Measurements from ENCODE around the gene RPTOR.

DNA sequence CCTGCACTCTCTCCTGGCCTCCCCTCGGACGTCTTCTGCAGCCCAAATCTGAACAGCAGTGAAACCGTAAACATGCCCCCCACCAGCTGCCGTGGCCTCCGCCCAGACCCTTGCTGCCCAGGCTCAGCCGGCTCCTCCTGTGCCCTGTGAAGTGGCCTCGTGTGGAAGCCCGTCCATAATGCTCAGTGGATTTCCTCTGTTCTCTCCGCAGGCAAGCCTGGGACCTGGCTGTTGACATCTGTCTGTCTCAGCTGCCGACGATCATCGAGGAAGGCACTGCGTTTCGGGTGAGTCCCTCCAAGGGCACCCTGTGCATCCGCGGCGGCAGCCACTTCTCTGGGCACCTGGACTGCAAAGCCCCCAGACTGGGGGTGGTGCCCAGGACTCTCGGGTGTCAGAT, 293.1 kb downstream of the RPTOR start:
- TF ChIP-seq ZFP30 (CRISPR knock-in tag; IDR thresholded peaks at IDR 0.05) = no peak
- TF ChIP-seq, protein P1, sequence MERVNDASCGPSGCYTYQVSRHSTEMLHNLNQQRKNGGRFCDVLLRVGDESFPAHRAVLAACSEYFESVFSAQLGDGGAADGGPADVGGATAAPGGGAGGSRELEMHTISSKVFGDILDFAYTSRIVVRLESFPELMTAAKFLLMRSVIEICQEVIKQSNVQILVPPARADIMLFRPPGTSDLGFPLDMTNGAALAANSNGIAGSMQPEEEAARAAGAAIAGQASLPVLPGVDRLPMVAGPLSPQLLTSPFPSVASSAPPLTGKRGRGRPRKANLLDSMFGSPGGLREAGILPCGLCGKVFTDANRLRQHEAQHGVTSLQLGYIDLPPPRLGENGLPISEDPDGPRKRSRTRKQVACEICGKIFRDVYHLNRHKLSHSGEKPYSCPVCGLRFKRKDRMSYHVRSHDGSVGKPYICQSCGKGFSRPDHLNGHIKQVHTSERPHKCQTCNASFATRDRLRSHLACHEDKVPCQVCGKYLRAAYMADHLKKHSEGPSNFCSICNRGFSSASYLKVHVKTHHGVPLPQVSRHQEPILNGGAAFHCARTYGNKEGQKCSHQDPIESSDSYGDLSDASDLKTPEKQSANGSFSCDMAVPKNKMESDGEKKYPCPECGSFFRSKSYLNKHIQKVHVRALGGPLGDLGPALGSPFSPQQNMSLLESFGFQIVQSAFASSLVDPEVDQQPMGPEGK (CRISPR knock-in tag; IDR thresholded peaks at IDR 0.05; ENCODE audit: borderline replicate concordance) = no peak
- no peak for TF ChIP-seq GLIS3 (CRISPR knock-in tag; IDR thresholded peaks at IDR 0.05)
- no peak for TF ChIP-seq ESRRG (CRISPR knock-in tag; IDR thresholded peaks at IDR 0.05)

Data from SK-N-SH treated with all-trans-retinoic acid at 6 μM for 48 hours (cell line).